ENCODE results near the gene MAP4K5.

- TF ChIP-seq CTCF (IDR thresholded peaks at IDR 0.05; ENCODE audit: low read length) (no peak), EZH2 (optimal IDR thresholded peaks at IDR 0.05; ENCODE audit: low read depth, low read length) (no peak), EZH2phosphoT487 (IDR thresholded peaks at IDR 0.05; ENCODE audit: low read length) (no peak)
These were observed 78.5 kb downstream of the MAP4K5 start for GRCh38 chr14:50453869-50454268.
